HUDEP-2 (cell line): Measurements from ENCODE around the gene BARX1.

Experiments used
- DNase-seq, 76 experiments: peaks; one replicate each; lab custom pipeline; 2025; ENCODE audit not compliant: unreplicated experiment in 76 of 76; lab: John Stamatoyannopoulos, UW

BARX1 gene

GRCh38 chr9:93902780-93903655 is 52.1 kb downstream of the BARX1 start:
- no peak for DNase-seq

- DNase-seq = no peak
These were observed 52.9 kb downstream of the BARX1 start for GRCh38 chr9:93902051-93902779.
